ENCODE data around the gene NFKBIE. TPM values are rescaled to one million over a fixed set of nuclear protein-coding genes. Genes with fewer than 3 reads are reported as not detected.
A peak's percentile ranks its signal among the peaks of the same experiment; 100 is the strongest.

The NFKBIE gene
- total and polyA plus RNA-seq, 9 of the 15 experiments (the other 6 are each of a cell fraction or from before 2014, with no cell fraction given) = 2.1 to 16.4 (median 11.7) TPM

DNA sequence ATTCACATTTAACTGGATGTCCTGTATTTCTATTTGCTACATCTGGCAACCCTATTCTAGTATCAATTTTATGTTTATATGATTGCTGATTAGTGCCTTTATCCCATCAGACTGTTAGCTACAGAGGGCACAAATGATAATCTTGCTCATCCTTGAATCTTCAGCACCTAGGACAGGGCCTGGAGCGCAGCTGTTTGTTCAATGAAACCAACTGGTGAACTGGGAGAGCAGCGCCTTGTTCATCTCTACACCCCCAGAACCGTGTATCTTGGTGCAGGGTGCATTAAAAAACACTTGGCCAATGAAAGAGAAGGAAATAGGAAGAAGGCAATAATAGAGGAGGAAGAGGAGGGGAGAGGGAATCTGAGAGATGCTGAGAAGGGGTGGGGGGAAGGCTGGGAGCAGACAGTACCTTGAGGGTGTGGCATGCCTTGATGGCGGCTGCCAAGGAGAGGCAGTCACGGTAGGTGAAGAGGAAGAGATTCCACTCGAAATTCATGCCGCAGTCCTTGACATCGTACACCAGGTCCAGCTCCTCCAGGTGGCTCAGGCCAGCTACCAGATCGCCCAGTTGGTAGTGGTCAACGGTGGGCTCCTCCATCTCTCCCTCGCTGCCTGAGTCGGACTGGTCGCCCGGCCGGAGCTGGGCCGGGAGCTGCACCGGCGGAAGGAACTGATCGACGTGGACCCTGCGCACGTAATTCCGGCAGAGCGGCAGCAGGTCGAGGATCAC is 20.4 kb upstream of the NFKBIE start (continued):
- TF ChIP-seq PHTF2 (CRISPR knock-in tag; IDR thresholded peaks at IDR 0.05) = no peak
- peak; percentile 29 for TF ChIP-seq SAP30 (IDR thresholded peaks at IDR 0.05; ENCODE audit: borderline replicate concordance, insufficient read depth, low read depth, low read length, poor library complexity, severe bottlenecking)
- no peak for TF ChIP-seq ETV5 (CRISPR knock-in tag; IDR thresholded peaks at IDR 0.05; ENCODE audit: low read depth)
- TF ChIP-seq ZFP36 (IDR thresholded peaks at IDR 0.05; ENCODE audit: low read depth, low read length, partially characterized antibody) = no peak
- no peak for TF ChIP-seq STAG1 (CRISPR knock-in tag; IDR thresholded peaks at IDR 0.05; ENCODE audit: borderline replicate concordance)
- TF ChIP-seq, protein P1, sequence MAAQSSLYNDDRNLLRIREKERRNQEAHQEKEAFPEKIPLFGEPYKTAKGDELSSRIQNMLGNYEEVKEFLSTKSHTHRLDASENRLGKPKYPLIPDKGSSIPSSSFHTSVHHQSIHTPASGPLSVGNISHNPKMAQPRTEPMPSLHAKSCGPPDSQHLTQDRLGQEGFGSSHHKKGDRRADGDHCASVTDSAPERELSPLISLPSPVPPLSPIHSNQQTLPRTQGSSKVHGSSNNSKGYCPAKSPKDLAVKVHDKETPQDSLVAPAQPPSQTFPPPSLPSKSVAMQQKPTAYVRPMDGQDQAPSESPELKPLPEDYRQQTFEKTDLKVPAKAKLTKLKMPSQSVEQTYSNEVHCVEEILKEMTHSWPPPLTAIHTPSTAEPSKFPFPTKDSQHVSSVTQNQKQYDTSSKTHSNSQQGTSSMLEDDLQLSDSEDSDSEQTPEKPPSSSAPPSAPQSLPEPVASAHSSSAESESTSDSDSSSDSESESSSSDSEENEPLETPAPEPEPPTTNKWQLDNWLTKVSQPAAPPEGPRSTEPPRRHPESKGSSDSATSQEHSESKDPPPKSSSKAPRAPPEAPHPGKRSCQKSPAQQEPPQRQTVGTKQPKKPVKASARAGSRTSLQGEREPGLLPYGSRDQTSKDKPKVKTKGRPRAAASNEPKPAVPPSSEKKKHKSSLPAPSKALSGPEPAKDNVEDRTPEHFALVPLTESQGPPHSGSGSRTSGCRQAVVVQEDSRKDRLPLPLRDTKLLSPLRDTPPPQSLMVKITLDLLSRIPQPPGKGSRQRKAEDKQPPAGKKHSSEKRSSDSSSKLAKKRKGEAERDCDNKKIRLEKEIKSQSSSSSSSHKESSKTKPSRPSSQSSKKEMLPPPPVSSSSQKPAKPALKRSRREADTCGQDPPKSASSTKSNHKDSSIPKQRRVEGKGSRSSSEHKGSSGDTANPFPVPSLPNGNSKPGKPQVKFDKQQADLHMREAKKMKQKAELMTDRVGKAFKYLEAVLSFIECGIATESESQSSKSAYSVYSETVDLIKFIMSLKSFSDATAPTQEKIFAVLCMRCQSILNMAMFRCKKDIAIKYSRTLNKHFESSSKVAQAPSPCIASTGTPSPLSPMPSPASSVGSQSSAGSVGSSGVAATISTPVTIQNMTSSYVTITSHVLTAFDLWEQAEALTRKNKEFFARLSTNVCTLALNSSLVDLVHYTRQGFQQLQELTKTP (IDR thresholded peaks at IDR 0.05; ENCODE audit: low read depth in 1 of 2, partially characterized antibody in 2 of 2) = peak in 1 of 2 experiments; percentile 86
- TF ChIP-seq, protein P2, sequence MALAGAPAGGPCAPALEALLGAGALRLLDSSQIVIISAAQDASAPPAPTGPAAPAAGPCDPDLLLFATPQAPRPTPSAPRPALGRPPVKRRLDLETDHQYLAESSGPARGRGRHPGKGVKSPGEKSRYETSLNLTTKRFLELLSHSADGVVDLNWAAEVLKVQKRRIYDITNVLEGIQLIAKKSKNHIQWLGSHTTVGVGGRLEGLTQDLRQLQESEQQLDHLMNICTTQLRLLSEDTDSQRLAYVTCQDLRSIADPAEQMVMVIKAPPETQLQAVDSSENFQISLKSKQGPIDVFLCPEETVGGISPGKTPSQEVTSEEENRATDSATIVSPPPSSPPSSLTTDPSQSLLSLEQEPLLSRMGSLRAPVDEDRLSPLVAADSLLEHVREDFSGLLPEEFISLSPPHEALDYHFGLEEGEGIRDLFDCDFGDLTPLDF (CRISPR knock-in tag; IDR thresholded peaks at IDR 0.05) = no peak
- no peak for TF ChIP-seq BRD9 (IDR thresholded peaks at IDR 0.05; ENCODE audit: low read depth, partially characterized antibody)
- no peak for TF ChIP-seq ZNF445 (CRISPR knock-in tag; IDR thresholded peaks at IDR 0.05; ENCODE audit: low read depth)
- TF ChIP-seq TAF1 (IDR thresholded peaks at IDR 0.05; ENCODE audit: control insufficient read depth, extremely low read depth, insufficient read depth, low read length, severe bottlenecking) = no peak
- no peak for TF ChIP-seq TSC22D4 (tag; IDR thresholded peaks at IDR 0.05)
- no peak for TF ChIP-seq ARID1B (IDR thresholded peaks at IDR 0.05)
- TF ChIP-seq CREM (IDR thresholded peaks at IDR 0.05; ENCODE audit: low read depth) = no peak
- no peak for TF ChIP-seq XRCC4 (IDR thresholded peaks at IDR 0.05; ENCODE audit: extremely low read depth, insufficient read depth, insufficient read length)
- TF ChIP-seq, protein P3, sequence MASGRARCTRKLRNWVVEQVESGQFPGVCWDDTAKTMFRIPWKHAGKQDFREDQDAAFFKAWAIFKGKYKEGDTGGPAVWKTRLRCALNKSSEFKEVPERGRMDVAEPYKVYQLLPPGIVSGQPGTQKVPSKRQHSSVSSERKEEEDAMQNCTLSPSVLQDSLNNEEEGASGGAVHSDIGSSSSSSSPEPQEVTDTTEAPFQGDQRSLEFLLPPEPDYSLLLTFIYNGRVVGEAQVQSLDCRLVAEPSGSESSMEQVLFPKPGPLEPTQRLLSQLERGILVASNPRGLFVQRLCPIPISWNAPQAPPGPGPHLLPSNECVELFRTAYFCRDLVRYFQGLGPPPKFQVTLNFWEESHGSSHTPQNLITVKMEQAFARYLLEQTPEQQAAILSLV (tag; IDR thresholded peaks at IDR 0.05) = no peak
- TF ChIP-seq RBM15 (IDR thresholded peaks at IDR 0.05; ENCODE audit: insufficient read depth, low read length) = no peak
- TF ChIP-seq, protein P4, sequence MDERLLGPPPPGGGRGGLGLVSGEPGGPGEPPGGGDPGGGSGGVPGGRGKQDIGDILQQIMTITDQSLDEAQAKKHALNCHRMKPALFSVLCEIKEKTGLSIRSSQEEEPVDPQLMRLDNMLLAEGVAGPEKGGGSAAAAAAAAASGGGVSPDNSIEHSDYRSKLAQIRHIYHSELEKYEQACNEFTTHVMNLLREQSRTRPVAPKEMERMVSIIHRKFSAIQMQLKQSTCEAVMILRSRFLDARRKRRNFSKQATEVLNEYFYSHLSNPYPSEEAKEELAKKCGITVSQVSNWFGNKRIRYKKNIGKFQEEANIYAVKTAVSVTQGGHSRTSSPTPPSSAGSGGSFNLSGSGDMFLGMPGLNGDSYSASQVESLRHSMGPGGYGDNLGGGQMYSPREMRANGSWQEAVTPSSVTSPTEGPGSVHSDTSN (CRISPR knock-in tag; IDR thresholded peaks at IDR 0.05; ENCODE audit: low read depth) = no peak
- TF ChIP-seq, protein P4 (tag; conservative IDR thresholded peaks at IDR 0.05; ENCODE audit: low read depth) = no peak
